HG03575 (cell line): ENCODE data around the gene NR4A1.

Experiments
- ATAC-seq: cut with Tn5 transposase; IDR thresholded peaks from one replicate; pipeline ENCODE4 v1.9.1; 2021; ENCODE audit not compliant: unreplicated experiment, insufficient number of reproducible peaks, low FRiP score; ENCODE audit errors: extremely low read depth

NR4A1 gene

GRCh38 chr12:52035926-52036325 lies 15.3 kb upstream of the NR4A1 start:
- ATAC-seq = no peak

- no peak for ATAC-seq
Measured at GRCh38 chr12:52036587-52037171, 14.6 kb upstream of the NR4A1 start.

DNA sequence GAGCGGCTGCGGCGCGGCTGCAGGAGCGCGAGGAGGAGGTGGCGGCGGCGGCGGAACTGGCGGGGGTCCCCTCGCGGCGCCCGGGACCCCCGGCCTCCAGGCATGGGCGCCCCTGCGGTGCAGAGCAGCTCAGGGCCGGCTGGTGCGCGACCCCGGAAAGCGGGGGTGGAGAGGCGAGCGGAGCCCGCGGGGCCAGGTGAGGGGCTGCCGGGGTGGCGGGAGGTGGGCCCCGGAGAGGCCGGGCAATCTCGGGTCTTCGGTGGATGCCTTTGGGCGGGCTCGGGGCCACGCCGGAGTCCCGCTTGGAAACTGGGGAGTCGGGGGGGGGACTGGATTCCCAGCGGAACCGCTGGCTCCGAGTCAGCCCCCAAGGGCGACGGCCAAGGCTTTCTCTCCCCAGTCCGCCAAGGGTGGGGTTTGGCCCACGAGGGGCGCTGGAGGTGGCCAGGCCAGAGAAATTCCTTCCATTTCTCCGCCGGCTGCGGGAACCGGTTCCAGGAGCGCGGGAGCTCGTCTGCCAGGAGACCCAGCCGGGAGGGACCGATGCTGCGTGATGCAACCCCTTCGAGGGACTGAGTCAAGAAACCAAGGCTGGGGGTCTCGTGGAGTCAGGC lies 13.9 kb upstream of the NR4A1 start:
- no peak for ATAC-seq

- no peak for ATAC-seq
Measured at GRCh38 chr12:52038447-52038846, 12.8 kb upstream of the NR4A1 start.

- ATAC-seq = no peak
Measured at GRCh38 chr12:52041035-52041434, 10.2 kb upstream of the NR4A1 start.

GRCh38 chr12:52041695-52042123 lies 9.5 kb upstream of the NR4A1 start:
- no peak for ATAC-seq

- ATAC-seq = no peak
Measured at GRCh38 chr12:52042706-52043385, 8.4 kb upstream of the NR4A1 start.

GRCh38 chr12:52043386-52044212 lies 7.6 kb upstream of the NR4A1 start:
- no peak for ATAC-seq

- ATAC-seq = no peak
Measured at GRCh38 chr12:52044292-52044983, 6.8 kb upstream of the NR4A1 start.

GRCh38 chr12:52045794-52046199 lies 5.4 kb upstream of the NR4A1 start:
- ATAC-seq = no peak

DNA sequence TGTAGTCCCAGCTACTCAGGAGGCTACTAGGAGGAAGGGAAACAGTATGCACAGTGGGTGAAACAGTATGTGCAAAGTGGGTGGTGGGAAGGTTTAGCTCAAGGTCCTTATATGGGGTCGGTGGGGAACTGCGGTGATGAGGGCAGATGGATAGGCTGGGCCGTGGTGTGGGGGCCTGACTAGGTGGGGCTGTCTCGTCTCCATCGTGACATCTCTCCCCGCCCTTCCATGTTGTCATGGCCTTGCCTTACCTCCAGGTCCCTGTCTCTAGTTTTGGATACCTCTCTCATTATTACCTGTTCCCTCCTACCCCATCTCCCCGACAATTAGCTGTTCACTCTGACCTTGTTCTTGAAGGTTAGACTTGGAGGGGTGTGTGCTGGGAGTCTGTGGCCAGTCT lies 4.4 kb upstream of the NR4A1 start:
- no peak for ATAC-seq

DNA sequence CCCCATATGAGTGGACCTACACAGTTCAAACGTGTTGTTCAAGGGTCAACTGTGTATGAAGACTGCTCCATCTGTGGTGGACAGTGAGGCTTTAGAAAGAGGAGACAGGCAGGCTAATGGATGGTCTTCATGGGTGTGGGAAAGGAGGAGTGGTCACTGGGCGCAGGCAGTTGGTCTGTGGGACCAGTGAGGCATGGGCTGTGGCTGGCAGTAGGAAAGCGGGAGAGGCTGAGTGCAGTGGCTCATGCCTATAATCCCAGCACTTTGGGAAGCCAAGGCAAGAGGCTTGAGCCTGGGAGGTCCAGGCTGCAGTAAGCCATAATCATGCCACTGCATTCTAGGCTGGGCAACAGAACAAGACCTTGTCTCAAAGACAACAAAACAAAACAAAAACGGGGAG lies 2.0 kb upstream of the NR4A1 start:
- no peak for ATAC-seq

GRCh38 chr12:52049688-52050087 lies 1.6 kb upstream of the NR4A1 start:
- ATAC-seq = no peak

GRCh38 chr12:52050116-52050757 lies 1.0 kb upstream of the NR4A1 start:
- no peak for ATAC-seq

- no peak for ATAC-seq
Measured at GRCh38 chr12:52052468-52053186, 1.4 kb downstream of the NR4A1 start.

GRCh38 chr12:52053536-52054209 lies 2.4 kb downstream of the NR4A1 start:
- no peak for ATAC-seq

GRCh38 chr12:52054231-52054832 lies 3.1 kb downstream of the NR4A1 start:
- ATAC-seq = no peak
